IMR-90 (cell line): ENCODE results near the gene LMBRD2. TPM values are rescaled to one million over a fixed set of nuclear protein-coding genes. Genes with fewer than 3 reads are reported as not detected.

Source experiments
- ATAC-seq: fragments of 200-7000 bp; cut with Tn5 transposase; 2 replicates; pipeline ENCODE4 v1.9.1; 2020; ENCODE audit warnings: low read depth, mild to moderate bottlenecking, moderate library complexity
- BruUV-seq: library from RNA; stranded (reverse); fragments of 400-500 nt; replicated peaks from 2 replicates; lab custom pipeline; 2021; lab: Mats Ljungman, UMichigan
- CTCF ChIA-PET: fragments of 300-600 bp; formaldehyde crosslinking; extraction: SDS; loops from one replicate; lab custom pipeline; 2021; ENCODE audit warnings: antibody characterized with exemption; lab: Yijun Ruan, JAX
- POLR2A ChIA-PET: fragments of 300-600 bp; sonication (Branson Sonifier 250); formaldehyde crosslinking; loops from one replicate; lab custom pipeline; 2022; ENCODE audit warnings: antibody characterized with exemption; ENCODE audit not compliant: unreplicated experiment; lab: Charles Lee
- DNase-seq: peaks from one replicate; pipeline ENCODE4 v3.0.0; 2013
- H2AFZ ChIP-seq: replicated peaks from 2 replicates; pipeline ENCODE3; 2013; ENCODE audit warnings: low read length, mild to moderate bottlenecking; ENCODE audit not compliant: poor library complexity
- H2AK5ac ChIP-seq: 2 replicates; pipeline ENCODE4 v1.6.1; 2013; ENCODE audit warnings: low read depth, low read length, inconsistent platforms
- H2AK9ac ChIP-seq: replicated peaks from 2 replicates; pipeline ENCODE3; 2013; ENCODE audit warnings: mild to moderate bottlenecking, low read depth, low read length, moderate library complexity; ENCODE audit not compliant: poor library complexity
- H2BK120ac ChIP-seq: 2 replicates; pipeline ENCODE4 v1.6.1; 2013; ENCODE audit warnings: low read depth, low read length, inconsistent platforms
- H2BK15ac ChIP-seq: 3 replicates; pipeline ENCODE4 v1.6.1; 2013; ENCODE audit warnings: low read depth, low read length, inconsistent platforms
- H2BK20ac ChIP-seq: 2 replicates; pipeline ENCODE4 v1.6.1; 2013; ENCODE audit warnings: low read depth, mild to moderate bottlenecking, inconsistent platforms, low read length, moderate library complexity
- H2BK5ac ChIP-seq: 2 replicates; pipeline ENCODE4 v1.6.1; 2013; ENCODE audit warnings: mild to moderate bottlenecking, low read depth, low read length, inconsistent platforms; ENCODE audit not compliant: poor library complexity, severe bottlenecking
- H3K14ac ChIP-seq: replicated peaks from 2 replicates; pipeline ENCODE4 v1.6.1; 2013; ENCODE audit warnings: low read depth, low read length, inconsistent platforms
- H3K18ac ChIP-seq: 2 replicates; pipeline ENCODE4 v1.6.1; 2013; ENCODE audit warnings: low read depth, low read length, control low read depth
- H3K23ac ChIP-seq: 2 replicates; pipeline ENCODE4 v1.6.1; 2013; ENCODE audit warnings: low read depth, low read length, inconsistent platforms
- H3K27ac ChIP-seq: 2 replicates; pipeline ENCODE4 v1.5.1; 2013; ENCODE audit warnings: mild to moderate bottlenecking, control low read depth, low read length; ENCODE audit not compliant: insufficient read depth
- H3K27me3 ChIP-seq: 2 replicates; pipeline ENCODE4 v1.6.1; 2013; ENCODE audit warnings: low read length; ENCODE audit not compliant: control insufficient read depth, insufficient read depth
- H3K36me3 ChIP-seq: 2 replicates; pipeline ENCODE4 v1.6.1; 2013; ENCODE audit warnings: low read length, mixed read lengths; ENCODE audit not compliant: control insufficient read depth, insufficient read depth
- H3K4ac ChIP-seq: 2 replicates; pipeline ENCODE4 v1.6.1; 2013; ENCODE audit warnings: low read depth, low read length, inconsistent platforms
- H3K4me1 ChIP-seq: 2 replicates; pipeline ENCODE4 v1.6.1; 2013; ENCODE audit warnings: low read length, mixed read lengths; ENCODE audit not compliant: control insufficient read depth, insufficient read depth
- H3K4me2 ChIP-seq: 2 replicates; pipeline ENCODE4 v1.6.1; 2013; ENCODE audit warnings: low read depth, mild to moderate bottlenecking, control low read depth, low read length, moderate library complexity
- H3K4me3 ChIP-seq: 2 replicates; pipeline ENCODE4 v1.5.1; 2013; ENCODE audit warnings: low read depth, mild to moderate bottlenecking, control low read depth, low read length, moderate library complexity; ENCODE audit not compliant: insufficient read depth
- H3K56ac ChIP-seq: 2 replicates; pipeline ENCODE4 v1.6.1; 2013; ENCODE audit warnings: low read length, inconsistent platforms; ENCODE audit not compliant: insufficient read depth; ENCODE audit errors: extremely low read depth
- H3K79me1 ChIP-seq, 2 experiments: 2 replicates each; pipeline ENCODE4 v1.6.1; 2013; ENCODE audit warnings: low read length in 2 of 2, inconsistent platforms in 1 of 2, low read depth in 1 of 2
- H3K9ac ChIP-seq: 2 replicates; pipeline ENCODE4 v1.6.1; 2013; ENCODE audit warnings: low read depth, low read length, control low read depth
- H3K9me1 ChIP-seq: 2 replicates; pipeline ENCODE4 v1.6.1; 2013; ENCODE audit warnings: low read length, inconsistent platforms; ENCODE audit not compliant: insufficient read depth
- H3K9me3 ChIP-seq: 2 replicates; pipeline ENCODE4 v1.6.1; 2013; ENCODE audit warnings: low read length; ENCODE audit not compliant: control insufficient read depth, insufficient read depth
- H4K20me1 ChIP-seq: 2 replicates; pipeline ENCODE4 v1.6.1; 2013; ENCODE audit warnings: low read length, inconsistent platforms; ENCODE audit not compliant: insufficient read depth
- H4K5ac ChIP-seq: 2 replicates; pipeline ENCODE4 v1.6.1; 2013; ENCODE audit warnings: mild to moderate bottlenecking, low read depth, low read length, control low read depth
- H4K8ac ChIP-seq, 2 experiments: 2 replicates each; pipeline ENCODE4 v1.6.1; 2013; ENCODE audit warnings: low read depth in 2 of 2, low read length in 2 of 2, control low read depth in 1 of 2, inconsistent platforms in 1 of 2
- H4K91ac ChIP-seq: 2 replicates; pipeline ENCODE4 v1.6.1; 2013; ENCODE audit warnings: low read depth, low read length, inconsistent platforms; ENCODE audit not compliant: insufficient read depth
- BHLHE40 ChIP-seq: fragments of 150-350 bp; IDR thresholded peaks from 2 replicates; pipeline ENCODE4 v1.6.1; 2016; ENCODE audit warnings: mild to moderate bottlenecking, low read depth, low read length
- CTCF ChIP-seq: conservative IDR thresholded peaks from 2 replicates; pipeline ENCODE4 v1.5.1; 2012; ENCODE audit warnings: mild to moderate bottlenecking, low read depth, low read length, improper control_type of control experiment
- ELK1 ChIP-seq: fragments of 150-350 bp; IDR thresholded peaks from 2 replicates; pipeline ENCODE4 v1.6.1; 2016; ENCODE audit warnings: low read depth, mild to moderate bottlenecking, low read length, moderate library complexity, borderline replicate concordance
- MAFK ChIP-seq: IDR thresholded peaks from 2 replicates; pipeline ENCODE4 v1.6.1; 2012; ENCODE audit warnings: low read depth, low read length, improper control_type of control experiment
- MXI1 ChIP-seq: IDR thresholded peaks from 2 replicates; pipeline ENCODE4 v1.6.1; 2012; ENCODE audit warnings: low read depth, mild to moderate bottlenecking, low read length, moderate library complexity, borderline replicate concordance
- NFE2L2 ChIP-seq: fragments of 150-350 bp; IDR thresholded peaks from 2 replicates; pipeline ENCODE4 v1.6.1; 2016; ENCODE audit warnings: low read depth, mild to moderate bottlenecking, low read length
- POLR2A ChIP-seq: IDR thresholded peaks from 2 replicates; pipeline ENCODE4 v1.6.1; 2012; ENCODE audit warnings: mild to moderate bottlenecking, low read depth, low read length
- RAD21 ChIP-seq: IDR thresholded peaks from 2 replicates; pipeline ENCODE4 v1.6.1; 2012; ENCODE audit warnings: low read length, improper control_type of control experiment
- RFX5 ChIP-seq: IDR thresholded peaks from 2 replicates; pipeline ENCODE4 v1.8.0; 2012; ENCODE audit warnings: low read depth, mild to moderate bottlenecking, low read length, moderate library complexity
- SMC3 ChIP-seq: fragments of 150-350 bp; IDR thresholded peaks from 2 replicates; pipeline ENCODE4 v1.6.1; 2016; ENCODE audit warnings: low read depth, mild to moderate bottlenecking, antibody characterized with exemption, low read length, moderate library complexity
- USF2 ChIP-seq: fragments of 150-350 bp; IDR thresholded peaks from 2 replicates; pipeline ENCODE4 v1.6.1; 2017; ENCODE audit warnings: mild to moderate bottlenecking, antibody characterized with exemption, low read length, low read depth
- WGBS, 2 experiments: methylation state at CpG; one replicate each; pipeline versions ENCODE4 v1.1.5 to v1.1.7; 2013; ENCODE audit warnings: missing lambda C conversion rate in 2 of 2; ENCODE audit not compliant: insufficient read length in 1 of 2; ENCODE audit errors: extremely low coverage in 2 of 2; 5-methylcytosine and 5-hydroxymethylcytosine counted together
- dilution Hi-C: fragments of 300-500 bp; cut with HindIII; formaldehyde crosslinking; loops from one replicate; pipeline ENCODE4 v1.14.3; 2018; ENCODE audit warnings: low sequenced_read_pairs; ENCODE audit not compliant: unreplicated experiment
- in situ Hi-C: fragments of 300-500 bp; cut with MboI; formaldehyde crosslinking; loops from 3 replicates; pipeline ENCODE4 v1.14.3; 2019; ENCODE audit warnings: low sequenced_read_pairs, inconsistent platforms, mixed read lengths
- intact Hi-C: fragments of 100-400 bp; cut with micrococcal nuclease; formaldehyde crosslinking; loops from 2 replicates; pipeline ENCODE4 v1.10.0; 2022
- polyA plus RNA-seq, 3 experiments: library from polyadenylated mRNA; depleted of rRNA; stranded (reverse); fragments of >200 nt; gene quantifications; 2 replicates each; pipeline ENCODE4 v1.2.3, GENCODE V29; 2012; ENCODE audit warnings: low replicate concordance in 1 of 3
- total RNA-seq: library from RNA; depleted of rRNA; stranded (reverse); fragments of >200 nt; gene quantifications from 2 replicates; pipeline ENCODE4 v1.2.3, GENCODE V29; 2012

The LMBRD2 gene
- total and polyA plus RNA-seq, 2 of the 4 experiments (the other 2 are of a cell fraction), result 1.8 to 5.2 TPM

- Histone ChIP-seq H2BK15ac (no peak overlapping the region), H3K14ac (no peak overlapping the region), H3K23ac (no peak overlapping the region), H3K4ac (no peak overlapping the region), H3K4me1 (0 out of 2 replicates have a peak, but pooled peaks cover 5% of the 10 kb centered on the region), H3K9ac (no peak overlapping the region), H2AFZ (no peak overlapping the region), H3K79me1 (peaks cover 11 to 13% of the 10 kb centered on the region in 2 experiments; a peak in 2 of 4 replicates), H4K20me1 (no peaks in the 10 kb centered on the region), H2BK120ac (no peak overlapping the region), H3K56ac (no peak overlapping the region), H3K27me3 (no peaks in the 10 kb centered on the region), H2AK5ac (no peak overlapping the region), H4K8ac (no peak overlapping the region), H3K9me3 (no peaks in the 10 kb centered on the region), H3K36me3 (peaks cover 31% of the 10 kb centered on the region), H3K9me1 (peaks cover 5% of the 10 kb centered on the region; the same call in 1 of the 2 replicates), H4K5ac (no peak overlapping the region), H3K18ac (no peak overlapping the region), H2BK20ac (no peak overlapping the region), H3K4me2 (no peak overlapping the region), H3K27ac (no peak overlapping the region), H3K4me3 (no peak overlapping the region), H4K91ac (no peak overlapping the region), H2AK9ac (no peak overlapping the region), H2BK5ac (no peak overlapping the region)
- CTCF ChIA-PET, result no interaction called here
- no TSS peak for BruUV-seq
- in situ Hi-C loops (loop anchor here (10.0 kb wide), 1 partner anchor 131 kb away; the partner anchor contains the start of gene RANBP3L), intact Hi-C loops (loop anchor here (10.0 kb wide), 2 partner anchors 221 to 521 kb away; no protein-coding TSS in a partner anchor), dilution Hi-C loops (no loop called here)
- DNase-seq, result no peak
- TF ChIP-seq RAD21 (no peak), MXI1 (no peak), CTCF (no peak), POLR2A (no peak), SMC3 (no peak), NFE2L2 (no peak), USF2 (no peak), RFX5 (no peak), BHLHE40 (no peak), ELK1 (no peak), MAFK (no peak)
- WGBS, 2 experiments, result no CpG with 5 or more reads among the region's 2 CpGs
- no peak for ATAC-seq
- POLR2A ChIA-PET, result no interaction called here
Measured at GRCh38 chr5:36173426-36173825, 21.7 kb upstream of the LMBRD2 start.
